ENCODE data around the gene KCNK18.

Gene KCNK18

GRCh38 chr10:117250411-117250810 lies 53.1 kb downstream of the KCNK18 start:
- no peak for DNase-seq (ENCODE audit: low read depth in 2 of 2)

- DNase-seq (ENCODE audit: low read depth in 2 of 2): no peak
These were observed 56.6 kb downstream of the KCNK18 start for GRCh38 chr10:117253908-117254307.

GRCh38 chr10:117254338-117254737 lies 57.0 kb downstream of the KCNK18 start:
- no peak for DNase-seq (ENCODE audit: low read depth in 2 of 2)

GRCh38 chr10:117254774-117255735 lies 57.8 kb downstream of the KCNK18 start:
- no peak for DNase-seq (ENCODE audit: low read depth in 2 of 2)

- DNase-seq (ENCODE audit: low read depth in 2 of 2): no peak
These were observed 58.7 kb downstream of the KCNK18 start for GRCh38 chr10:117255835-117256460.

GRCh38 chr10:117256910-117257309 lies 59.6 kb downstream of the KCNK18 start:
- no peak for DNase-seq (ENCODE audit: low read depth in 2 of 2)

GRCh38 chr10:117257721-117258120 lies 60.4 kb downstream of the KCNK18 start:
- no peak for DNase-seq (ENCODE audit: low read depth in 2 of 2)

GRCh38 chr10:117259279-117259678 lies 62.0 kb downstream of the KCNK18 start:
- no peak for DNase-seq (ENCODE audit: low read depth in 2 of 2)
